Measurements from ENCODE around the gene PSG3.
A peak's percentile ranks its signal among the peaks of the same experiment; 100 is the strongest.
"Not testable (repeated sequence)": the region's sequence is repeated elsewhere in the genome, so short reads cannot be mapped to it uniquely, and the experiment has no call there.

The PSG3 gene

GRCh38 chr19:42740381-42740780 is at the start of gene PSG3:
PSG3 (minus strand) TSS chr19:42740481; CDS start chr19:42740384, 97 bp downstream.
- not testable (repeated sequence) for DNase-seq (ENCODE audit: low read depth); H3K4me3 ChIP-seq (ENCODE audit: low read depth, low read length)

- not testable (repeated sequence) for DNase-seq (ENCODE audit: low read depth); H3K4me3 ChIP-seq (ENCODE audit: low read depth, low read length)
These were observed 48.5 kb upstream of the PSG3 start for GRCh38 chr19:42788766-42789165.

- not testable (repeated sequence) for DNase-seq (ENCODE audit: low read depth); H3K4me3 ChIP-seq (ENCODE audit: low read depth, low read length)
These were observed 47.5 kb upstream of the PSG3 start for GRCh38 chr19:42787766-42788165.

GRCh38 chr19:42776750-42777612 is 36.7 kb upstream of the PSG3 start:
- not testable (repeated sequence) for H3K4me3 ChIP-seq (ENCODE audit: low read depth, low read length)
- DNase-seq (ENCODE audit: low read depth) = peak; percentile 6

- DNase-seq (ENCODE audit: low read depth); H3K4me3 ChIP-seq (ENCODE audit: low read depth, low read length): not testable (repeated sequence)
These were observed 34.4 kb upstream of the PSG3 start for GRCh38 chr19:42774510-42775158.

- not testable (repeated sequence) for DNase-seq (ENCODE audit: low read depth); H3K4me3 ChIP-seq (ENCODE audit: low read depth, low read length)
These were observed 27.0 kb upstream of the PSG3 start for GRCh38 chr19:42767319-42767718.

- H3K4me3 ChIP-seq (ENCODE audit: low read depth, low read length); DNase-seq (ENCODE audit: low read depth): not testable (repeated sequence)
These were observed 26.6 kb upstream of the PSG3 start for GRCh38 chr19:42766871-42767270.

- no peak for DNase-seq (ENCODE audit: low read depth)
These were observed 24.6 kb upstream of the PSG3 start for GRCh38 chr19:42764836-42765235.

GRCh38 chr19:42762789-42763188 is 22.5 kb upstream of the PSG3 start:
- no peak overlapping the region for H3K4me3 ChIP-seq (ENCODE audit: low read depth, low read length)
- no peak for DNase-seq (ENCODE audit: low read depth)

More at GRCh38 chr19:42764836-42765235, 24.6 kb upstream of the PSG3 start:
- no peak overlapping the region for H3K4me3 ChIP-seq (ENCODE audit: low read depth, low read length)

GRCh38 chr19:42761924-42762295 is 21.6 kb upstream of the PSG3 start:
- not testable (repeated sequence) for H3K4me3 ChIP-seq (ENCODE audit: low read depth, low read length)

GRCh38 chr19:42760954-42761923 is 21.0 kb upstream of the PSG3 start:
- DNase-seq (ENCODE audit: low read depth) = peak; percentile 52
- not testable (repeated sequence) for H3K4me3 ChIP-seq (ENCODE audit: low read depth, low read length)

More at GRCh38 chr19:42761924-42762295, 21.6 kb upstream of the PSG3 start:
- not testable (repeated sequence) for DNase-seq (ENCODE audit: low read depth)

- not testable (repeated sequence) for H3K4me3 ChIP-seq (ENCODE audit: low read depth, low read length); DNase-seq (ENCODE audit: low read depth)
These were observed 18.4 kb upstream of the PSG3 start for GRCh38 chr19:42758667-42759066.

GRCh38 chr19:42752246-42752645 is 12.0 kb upstream of the PSG3 start:
- not testable (repeated sequence) for H3K4me3 ChIP-seq (ENCODE audit: low read depth, low read length); DNase-seq (ENCODE audit: low read depth)

GRCh38 chr19:42741726-42742607 is 1.7 kb upstream of the PSG3 start:
- not testable (repeated sequence) for H3K4me3 ChIP-seq (ENCODE audit: low read depth, low read length); DNase-seq (ENCODE audit: low read depth)

GRCh38 chr19:42737581-42738011 is 2.7 kb downstream of the PSG3 start:
- not testable (repeated sequence) for DNase-seq (ENCODE audit: low read depth); H3K4me3 ChIP-seq (ENCODE audit: low read depth, low read length)

- H3K4me3 ChIP-seq (ENCODE audit: low read depth, low read length); DNase-seq (ENCODE audit: low read depth): not testable (repeated sequence)
These were observed 11.9 kb downstream of the PSG3 start for GRCh38 chr19:42728341-42728740.

- DNase-seq (ENCODE audit: low read depth); H3K4me3 ChIP-seq (ENCODE audit: low read depth, low read length): not testable (repeated sequence)
These were observed 26.3 kb downstream of the PSG3 start for GRCh38 chr19:42714000-42714399.

- DNase-seq (ENCODE audit: low read depth); H3K4me3 ChIP-seq (ENCODE audit: low read depth, low read length): not testable (repeated sequence)
These were observed 27.5 kb downstream of the PSG3 start for GRCh38 chr19:42712753-42713152.
